ENCODE results near the gene TNFRSF11A.

The TNFRSF11A gene

DNA sequence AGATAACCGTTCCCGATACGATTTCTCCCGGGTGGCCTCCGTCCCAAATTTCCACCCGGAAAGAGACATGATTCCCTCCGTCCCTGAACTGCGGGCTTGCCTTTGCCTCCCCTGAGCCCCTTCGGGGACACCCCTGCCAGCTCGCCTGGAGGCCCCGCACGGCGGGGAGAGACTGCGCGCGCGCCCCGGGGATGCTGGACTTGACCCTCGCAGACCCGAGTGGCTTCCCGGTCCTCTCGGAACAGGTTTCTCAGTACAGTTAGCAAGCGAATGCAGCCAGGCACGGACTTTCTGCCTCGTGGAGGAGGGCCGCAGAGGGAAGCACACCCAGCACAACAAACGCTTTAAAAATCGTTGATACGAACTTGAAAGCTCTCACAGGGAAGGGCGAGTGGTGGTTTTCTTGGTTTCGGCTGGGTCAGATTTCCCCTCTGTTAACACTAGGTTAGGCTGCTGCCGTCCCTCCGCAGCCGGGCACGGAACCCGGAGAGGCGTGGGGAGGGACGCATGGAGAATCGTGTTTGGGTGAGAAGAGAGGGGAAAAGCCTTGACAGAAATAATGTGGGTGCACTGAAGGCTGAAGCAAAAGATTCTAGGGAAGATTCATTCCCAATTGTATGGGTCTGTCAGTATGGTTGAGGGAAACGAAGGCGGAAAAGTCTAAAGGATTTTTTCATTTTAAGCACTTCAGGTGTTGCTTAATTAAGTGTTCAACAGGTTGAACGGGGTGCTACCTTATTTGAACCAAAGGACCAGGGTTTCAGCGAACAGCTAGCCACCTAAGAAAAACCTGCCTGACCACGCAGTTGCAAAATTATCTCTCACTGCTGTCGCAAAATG, 916 bp downstream of the TNFRSF11A start:
- DNase-seq = no peak

GRCh38 chr18:62326646-62327348, 1.7 kb downstream of the TNFRSF11A start:
- DNase-seq = no peak

DNA sequence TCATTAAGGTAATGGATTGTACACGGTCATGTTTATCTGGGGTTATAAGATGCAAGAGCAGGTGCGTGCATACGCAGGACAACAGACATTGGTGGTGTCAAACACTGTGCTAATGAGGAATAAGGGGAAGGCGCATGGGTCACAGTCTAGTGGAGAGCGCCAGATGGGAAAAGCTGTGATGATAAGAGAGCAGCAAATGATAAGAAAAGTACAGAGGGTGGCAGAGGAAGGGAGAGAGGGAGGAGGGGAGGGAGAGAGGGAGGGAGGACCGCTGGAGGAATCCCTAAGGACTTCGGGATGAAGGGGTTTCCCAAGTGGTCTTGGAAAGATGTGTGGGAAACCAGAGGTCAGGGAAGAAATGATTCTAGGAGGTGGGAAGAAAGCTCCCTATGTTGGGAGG, 2.9 kb downstream of the TNFRSF11A start:
- DNase-seq = no peak

GRCh38 chr18:62328586-62329525, 3.7 kb downstream of the TNFRSF11A start:
- DNase-seq = no peak

- no peak for DNase-seq
Measured at GRCh38 chr18:62329691-62330454, 4.8 kb downstream of the TNFRSF11A start.

DNA sequence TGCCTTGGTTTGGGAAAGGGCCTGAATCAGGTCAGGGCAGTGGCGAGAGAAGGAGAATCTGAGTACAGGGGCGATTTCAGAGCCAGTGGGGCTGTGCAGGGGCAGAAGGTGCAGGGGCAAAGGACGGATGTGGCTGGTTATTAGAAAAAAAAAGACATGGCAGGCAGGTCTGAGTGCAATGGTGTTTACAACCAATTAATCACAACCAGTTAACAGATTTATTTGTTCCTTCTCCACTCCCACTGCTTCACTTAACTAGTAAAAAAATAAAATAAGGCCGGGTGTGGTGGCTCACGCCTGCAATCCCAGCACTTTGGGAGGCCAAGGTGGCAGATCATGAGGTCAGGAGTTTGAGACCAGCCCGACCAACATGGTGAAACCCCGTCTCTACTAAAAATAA, 5.5 kb downstream of the TNFRSF11A start:
- no peak for DNase-seq

DNA sequence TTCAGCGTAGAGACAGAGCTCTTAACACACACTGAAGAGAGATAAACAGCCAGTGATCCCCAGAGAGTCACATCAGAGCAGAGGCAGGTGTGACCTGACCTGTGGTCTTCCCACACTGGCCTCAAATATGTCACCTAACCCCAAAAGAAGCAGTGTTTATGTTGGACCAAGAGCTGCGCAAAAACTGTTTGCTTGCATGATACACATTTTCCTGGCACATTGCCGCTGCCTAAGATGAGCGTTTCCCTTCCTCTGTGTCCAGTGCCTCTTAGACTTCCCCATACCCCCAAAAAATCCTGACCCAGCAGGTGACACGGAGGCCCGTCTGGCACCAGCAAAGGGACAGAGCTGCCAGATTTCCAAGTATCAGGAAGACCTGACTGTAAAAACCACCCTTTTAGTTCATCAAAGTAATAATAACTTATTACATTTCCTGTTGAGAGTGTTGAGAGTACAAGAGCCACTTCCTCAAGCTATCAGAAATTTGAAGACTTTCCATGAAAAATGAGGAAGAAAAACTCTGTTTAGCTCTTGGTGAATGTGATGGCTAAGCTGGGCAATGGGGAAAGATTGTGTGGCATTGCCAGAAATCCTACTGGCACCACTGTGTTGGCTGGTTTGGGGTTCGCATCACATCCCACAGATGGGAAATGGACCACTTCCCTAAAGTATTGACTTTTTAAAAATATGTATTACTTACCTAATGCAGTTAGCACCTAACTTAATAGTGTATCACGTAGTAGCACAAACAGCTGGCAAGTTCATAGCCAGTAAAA, 6.7 kb downstream of the TNFRSF11A start:
- no peak for DNase-seq

GRCh38 chr18:62332431-62332830, 7.3 kb downstream of the TNFRSF11A start:
- no peak for DNase-seq

GRCh38 chr18:62332964-62333695, 8.0 kb downstream of the TNFRSF11A start:
- no peak for DNase-seq

DNA sequence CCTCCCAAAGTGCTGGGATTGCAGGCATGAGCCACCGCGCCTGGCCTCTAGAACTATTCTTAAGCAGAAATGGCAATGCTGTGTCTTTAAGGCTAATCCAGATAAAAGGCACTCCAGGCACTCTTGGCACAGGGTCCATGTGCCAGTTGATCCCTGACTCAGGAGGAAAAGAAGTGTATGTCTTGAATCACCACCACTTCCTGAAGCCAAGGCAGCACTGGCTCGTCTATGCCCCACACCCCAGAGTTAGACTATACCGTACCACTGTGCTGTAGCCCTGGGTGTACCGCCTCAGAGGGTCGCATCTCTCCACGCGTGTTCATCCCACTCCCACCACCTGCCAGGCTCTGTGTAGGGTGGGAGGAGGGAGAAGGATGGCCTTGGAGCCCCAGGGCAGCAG, 9.0 kb downstream of the TNFRSF11A start:
- no peak for DNase-seq

DNA sequence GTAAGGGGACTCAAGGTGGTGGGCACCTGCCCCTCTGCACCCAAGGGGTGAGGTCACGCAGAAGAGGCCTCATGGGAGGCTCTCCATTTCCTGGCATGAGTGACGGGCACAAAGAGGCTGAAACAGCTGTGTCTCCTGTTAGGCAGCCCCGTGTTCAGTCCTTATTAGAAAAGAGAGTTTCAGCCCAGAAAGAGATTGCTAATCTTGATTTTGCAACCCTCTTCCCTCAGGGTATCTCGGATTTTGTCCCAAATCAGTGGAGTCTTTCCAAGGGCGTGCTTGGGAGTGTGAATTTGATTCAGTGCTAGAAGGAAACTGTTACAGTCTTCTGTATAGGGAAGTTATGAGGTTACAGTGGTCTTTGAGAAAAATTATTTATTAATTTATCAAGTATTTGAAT, 10.4 kb downstream of the TNFRSF11A start:
- DNase-seq = no peak

- no peak for DNase-seq
Measured at GRCh38 chr18:62336618-62337017, 11.5 kb downstream of the TNFRSF11A start.

DNA sequence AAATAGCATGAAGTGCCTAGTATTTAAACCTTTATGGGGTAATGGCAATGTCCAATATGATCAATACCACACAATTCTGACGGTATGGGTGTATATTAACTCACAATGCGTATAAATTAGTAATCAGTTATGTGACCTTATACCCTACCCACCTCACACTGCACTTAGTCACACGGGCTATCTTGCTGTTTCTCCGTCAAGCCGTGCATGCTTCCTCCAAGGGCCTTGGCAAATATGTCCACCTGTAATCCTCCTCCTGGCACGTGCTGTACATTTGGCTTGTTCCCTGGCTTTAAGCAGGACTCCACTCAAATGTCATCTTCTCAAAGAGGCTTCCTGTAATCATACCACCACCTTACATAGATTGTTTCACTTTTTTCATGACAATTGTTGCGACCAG, 12.2 kb downstream of the TNFRSF11A start:
- DNase-seq = no peak

GRCh38 chr18:62338446-62339105, 13.5 kb downstream of the TNFRSF11A start:
- no peak for DNase-seq

DNA sequence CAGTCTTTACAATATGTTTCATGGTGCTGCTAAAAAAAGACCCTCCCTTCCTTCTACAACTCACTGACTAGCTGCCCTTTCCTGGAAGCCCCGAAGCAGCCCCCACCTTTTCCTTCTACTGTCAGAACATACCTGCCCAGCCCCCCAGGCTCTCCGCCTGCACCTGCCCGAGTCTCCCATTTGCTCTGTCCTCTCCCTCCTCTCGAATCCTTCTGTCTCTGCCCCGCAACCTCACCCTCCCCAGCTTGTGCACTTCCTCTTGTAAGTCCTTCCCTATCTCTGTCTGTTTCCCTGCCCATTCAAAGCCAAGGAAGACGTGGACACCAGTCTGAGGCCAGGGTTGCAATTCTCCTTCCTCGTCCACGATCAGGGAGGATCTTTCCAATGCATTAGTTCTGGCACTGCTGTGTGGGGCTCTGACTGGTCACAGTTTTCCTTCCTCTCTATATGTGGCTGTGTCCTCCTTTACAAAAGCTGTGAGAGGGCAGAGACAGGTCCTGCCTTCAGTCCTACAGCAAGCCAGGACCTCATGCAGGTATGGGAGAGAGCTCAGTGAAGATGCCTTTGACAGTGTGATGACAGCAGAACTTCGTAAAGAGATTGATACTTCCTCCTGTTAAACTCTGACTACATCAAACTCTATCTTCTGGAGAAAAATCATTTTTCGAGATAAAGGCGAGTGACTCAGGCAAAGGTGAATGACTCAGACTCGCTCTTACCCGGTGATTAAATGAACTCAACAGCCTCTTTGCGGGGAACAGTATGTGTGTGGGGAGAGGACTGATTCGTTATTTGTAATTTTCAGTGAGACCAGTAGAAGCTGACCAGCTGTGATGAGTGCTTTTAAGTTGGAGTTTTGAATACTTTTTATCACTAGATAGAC, 14.2 kb downstream of the TNFRSF11A start:
- DNase-seq = no peak

DNA sequence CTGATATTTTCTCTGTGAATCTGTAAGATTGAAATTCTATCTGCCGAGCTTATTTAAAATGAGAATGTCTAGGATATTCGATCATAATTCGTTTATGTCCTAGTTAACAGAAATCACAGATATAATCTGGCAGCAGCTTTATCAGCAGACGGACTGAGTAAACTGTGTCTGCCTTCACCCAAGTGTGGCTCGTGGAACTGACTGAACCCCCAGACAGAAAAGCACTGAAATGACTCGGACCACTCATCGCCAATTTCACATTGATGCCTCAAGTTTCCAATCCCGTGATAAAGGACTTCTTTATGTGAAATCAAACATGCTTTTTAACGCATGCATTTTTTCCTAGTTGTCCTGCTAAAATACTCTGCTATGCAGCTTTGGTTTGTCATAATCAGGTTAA, 15.9 kb downstream of the TNFRSF11A start:
- DNase-seq = no peak

DNA sequence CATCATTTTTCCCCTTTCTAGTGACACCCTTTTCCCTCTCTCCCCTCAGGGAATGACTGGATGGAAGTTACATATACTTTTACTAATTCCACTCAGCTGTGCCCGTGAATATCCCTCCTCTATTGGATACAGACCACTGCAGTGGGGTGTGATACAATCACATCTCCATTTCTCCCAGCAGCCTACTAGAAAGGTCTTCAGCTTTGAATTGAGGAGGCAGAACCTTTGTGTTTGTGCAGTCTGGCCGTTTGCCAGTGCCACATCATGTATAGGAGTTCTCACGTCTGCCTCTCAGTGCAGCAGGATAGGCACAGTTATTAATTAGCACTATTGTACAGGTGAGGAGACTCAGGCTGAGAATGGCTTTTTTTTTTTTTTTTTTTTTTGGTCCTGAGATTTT, 16.4 kb downstream of the TNFRSF11A start:
- DNase-seq = no peak

DNA sequence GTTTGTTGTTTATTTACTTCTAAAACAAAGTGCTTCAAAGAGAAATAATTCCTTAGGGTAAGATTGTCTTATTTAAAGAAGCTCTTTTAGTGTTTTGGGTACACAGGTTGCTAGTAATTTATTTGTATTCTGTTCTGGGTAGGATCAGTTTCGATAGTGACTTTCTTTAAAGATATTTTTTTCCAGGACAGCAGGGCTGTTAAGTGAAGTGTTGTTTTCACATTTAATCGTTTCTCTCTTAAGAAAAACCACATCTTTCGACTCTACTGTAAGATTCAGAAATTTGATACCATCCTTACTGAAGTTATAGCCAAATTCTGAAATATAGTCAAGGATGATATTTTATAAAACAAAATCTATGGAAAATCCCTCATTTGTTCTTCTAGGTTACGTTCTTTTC, 17.8 kb downstream of the TNFRSF11A start:
- no peak for DNase-seq

DNA sequence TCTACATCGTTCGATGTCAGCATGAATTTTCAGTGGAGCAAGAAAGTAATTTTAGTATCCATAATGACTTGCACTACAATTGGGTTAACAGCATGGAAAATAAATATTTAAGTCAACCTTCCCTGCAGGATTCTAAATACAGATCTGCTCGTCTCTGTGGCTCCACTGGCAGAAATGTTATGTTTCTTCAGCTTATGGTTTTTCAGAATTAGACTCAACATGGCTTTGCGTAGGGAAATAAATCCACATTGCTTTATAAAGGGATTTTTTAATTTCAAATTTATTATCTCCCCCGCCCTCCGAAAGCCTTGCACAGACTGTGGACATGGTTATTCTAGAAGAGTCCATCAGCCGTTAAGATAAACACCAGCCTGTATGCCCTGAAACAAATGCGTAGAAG, 18.2 kb downstream of the TNFRSF11A start:
- no peak for DNase-seq
